ENCODE data around the gene VSTM4. TPM values are rescaled to one million over a fixed set of nuclear protein-coding genes. Genes with fewer than 3 reads are reported as not detected.

The VSTM4 gene
- total RNA-seq, 4 donors from 2014 or later: 13.4 to 38.2 (median 25.9) TPM

GRCh38 chr10:49053998-49054692 lies 61.2 kb downstream of the VSTM4 start:
- no peak for TF ChIP-seq CTCF (IDR thresholded peaks at IDR 0.05; ENCODE audit: low read depth)

GRCh38 chr10:49053053-49053997 lies 62.0 kb downstream of the VSTM4 start:
- no peak for TF ChIP-seq CTCF (IDR thresholded peaks at IDR 0.05; ENCODE audit: low read depth)

GRCh38 chr10:49052069-49052468 lies 63.3 kb downstream of the VSTM4 start:
- TF ChIP-seq CTCF (IDR thresholded peaks at IDR 0.05; ENCODE audit: low read depth): no peak

GRCh38 chr10:49050906-49051305 lies 64.4 kb downstream of the VSTM4 start:
- TF ChIP-seq CTCF (IDR thresholded peaks at IDR 0.05; ENCODE audit: low read depth): no peak

- TF ChIP-seq CTCF (IDR thresholded peaks at IDR 0.05; ENCODE audit: low read depth): no peak
Measured at GRCh38 chr10:49050366-49050765, 65.0 kb downstream of the VSTM4 start.

GRCh38 chr10:49049660-49050059 lies 65.7 kb downstream of the VSTM4 start:
- TF ChIP-seq CTCF (IDR thresholded peaks at IDR 0.05; ENCODE audit: low read depth): no peak

- TF ChIP-seq CTCF (IDR thresholded peaks at IDR 0.05; ENCODE audit: low read depth): no peak
Measured at GRCh38 chr10:49047128-49047639, 68.1 kb downstream of the VSTM4 start.

Data from subcutaneous adipose tissue (tissue), 4 donors.